ENCODE measurements around the gene RFC3. TPM values are rescaled to one million over a fixed set of nuclear protein-coding genes. Genes with fewer than 3 reads are reported as not detected.

RFC3 gene
- total RNA-seq, 1 experiment from 2014 or later = 59.2 TPM

DNA sequence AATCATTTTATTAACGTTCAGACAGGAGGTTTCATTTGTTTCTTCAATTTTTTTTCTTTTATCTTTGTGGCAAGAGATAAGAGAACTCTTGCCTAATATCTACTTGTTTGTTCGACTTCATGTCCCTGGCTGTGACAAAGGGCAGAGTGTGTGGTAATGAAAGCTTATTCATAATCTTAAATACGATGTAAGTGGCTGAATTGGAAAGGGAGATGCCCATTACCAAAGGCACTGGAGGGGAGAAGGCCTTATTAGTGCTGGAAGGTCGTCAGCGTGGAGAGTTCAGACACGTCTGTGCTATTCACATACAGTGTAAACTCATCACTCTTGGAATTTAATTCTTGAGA, 54.0 kb downstream of the RFC3 start:
- Mint-ChIP-seq H3K36me3 (ENCODE audit: insufficient read depth in 1 of 3, low read depth in 3 of 3) (peaks cover 0 to 8% (median 7%) of the 10 kb centered on the region in 3 experiments; a peak in 5 of 7 replicates), H3K27me3 (ENCODE audit: low read depth) (no peaks in the 10 kb centered on the region), H3K27ac (peak overlapping the region in 1 of 3 experiments; percentile 12; a peak in 1 of 7 replicates), H3K9me3 (no peaks in the 10 kb centered on the region), H3K4me1 (peaks cover 0 to 3% of the 10 kb centered on the region in 2 experiments; a peak in 1 of 4 replicates), H3K4me3 (no peak overlapping the region)
- no peak overlapping the region for H3T11ph ChIP-seq (ENCODE audit: low read length)
- H3K27ac ChIP-seq (ENCODE audit: insufficient read length, low read depth, low read length) = no peak overlapping the region
- no peak overlapping the region for H3K18ac ChIP-seq (ENCODE audit: insufficient read length, low read depth, low read length)
- H2BK120ac ChIP-seq (ENCODE audit: low read depth, low read length, poor library complexity, severe bottlenecking) = no peak overlapping the region
- no peaks in the 10 kb centered on the region for H3K23me2 ChIP-seq (ENCODE audit: insufficient read length, low read depth, low read length, poor library complexity, severe bottlenecking)
- H3K79me1 ChIP-seq (ENCODE audit: insufficient read depth, low read depth, low read length, poor library complexity, severe bottlenecking) = no peaks in the 10 kb centered on the region
- no peak overlapping the region for H2BK15ac ChIP-seq (ENCODE audit: low read depth, low read length)
- H2BK5ac ChIP-seq (ENCODE audit: insufficient read length, low read length) = no peak overlapping the region
- DNase-seq = no peak
- no peak overlapping the region for H4K91ac ChIP-seq (ENCODE audit: insufficient read length, low read depth, low read length)
- H4K20me1 ChIP-seq (ENCODE audit: control insufficient read depth, insufficient read depth, insufficient read length) = no peaks in the 10 kb centered on the region
- no peak overlapping the region for H2AK5ac ChIP-seq (ENCODE audit: insufficient read length, low read length)
- H4K8ac ChIP-seq (replicated peaks; ENCODE audit: insufficient read length, low read depth, low read length) = no peak overlapping the region
- no peaks in the 10 kb centered on the region for H3K9me3 ChIP-seq (ENCODE audit: control insufficient read depth, low read depth, low read length)
- H3K4me2 ChIP-seq (ENCODE audit: insufficient read depth, insufficient read length, low read length) = no peak overlapping the region
- H2BK20ac ChIP-seq (ENCODE audit: low read depth, low read length, poor library complexity, severe bottlenecking) = no peak overlapping the region
- no CpG with 5 or more reads among the region's 6 CpGs for WGBS (ENCODE audit: extremely low coverage, insufficient read length, low lambda C conversion rate)
- TF ChIP-seq, protein P1, sequence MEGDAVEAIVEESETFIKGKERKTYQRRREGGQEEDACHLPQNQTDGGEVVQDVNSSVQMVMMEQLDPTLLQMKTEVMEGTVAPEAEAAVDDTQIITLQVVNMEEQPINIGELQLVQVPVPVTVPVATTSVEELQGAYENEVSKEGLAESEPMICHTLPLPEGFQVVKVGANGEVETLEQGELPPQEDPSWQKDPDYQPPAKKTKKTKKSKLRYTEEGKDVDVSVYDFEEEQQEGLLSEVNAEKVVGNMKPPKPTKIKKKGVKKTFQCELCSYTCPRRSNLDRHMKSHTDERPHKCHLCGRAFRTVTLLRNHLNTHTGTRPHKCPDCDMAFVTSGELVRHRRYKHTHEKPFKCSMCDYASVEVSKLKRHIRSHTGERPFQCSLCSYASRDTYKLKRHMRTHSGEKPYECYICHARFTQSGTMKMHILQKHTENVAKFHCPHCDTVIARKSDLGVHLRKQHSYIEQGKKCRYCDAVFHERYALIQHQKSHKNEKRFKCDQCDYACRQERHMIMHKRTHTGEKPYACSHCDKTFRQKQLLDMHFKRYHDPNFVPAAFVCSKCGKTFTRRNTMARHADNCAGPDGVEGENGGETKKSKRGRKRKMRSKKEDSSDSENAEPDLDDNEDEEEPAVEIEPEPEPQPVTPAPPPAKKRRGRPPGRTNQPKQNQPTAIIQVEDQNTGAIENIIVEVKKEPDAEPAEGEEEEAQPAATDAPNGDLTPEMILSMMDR (conservative IDR thresholded peaks at IDR 0.05) = no peak
- no peak overlapping the region for H4K5ac ChIP-seq (ENCODE audit: insufficient read length, low read depth, low read length)
- no peak overlapping the region for H3K9ac ChIP-seq (ENCODE audit: extremely low read depth, insufficient read length, low read length)
- no peak overlapping the region for H3K4ac ChIP-seq (ENCODE audit: low read depth, low read length)
- no peak overlapping the region for H2BK12ac ChIP-seq (ENCODE audit: insufficient read length, low read depth, low read length)
- no peak overlapping the region for H3K23ac ChIP-seq (ENCODE audit: insufficient read length, low read depth, low read length)
- H3K14ac ChIP-seq (ENCODE audit: insufficient read depth, low read length) = no peak overlapping the region
- H3K56ac ChIP-seq (ENCODE audit: insufficient read length, low read depth, low read length) = no peak overlapping the region
- H2AFZ ChIP-seq (ENCODE audit: low read length) = no peak overlapping the region
- no peaks in the 10 kb centered on the region for H3K4me1 ChIP-seq (ENCODE audit: insufficient read depth, low read length)
- H3K79me2 ChIP-seq (ENCODE audit: insufficient read depth, low read length) = no peaks in the 10 kb centered on the region
- H3K27me3 ChIP-seq (ENCODE audit: insufficient read depth, low read length) = no peaks in the 10 kb centered on the region

Data from H9 (cell line).